ENCODE data around the gene CDKAL1. TPM values are rescaled to one million over a fixed set of nuclear protein-coding genes. Genes with fewer than 3 reads are reported as not detected.

CDKAL1 gene
- total and polyA plus RNA-seq, 4 donors: 2.0 to 12.9 (median 6.7) TPM

- Histone ChIP-seq H3K4me3 (ENCODE audit: low read depth in 1 of 3, low read length in 3 of 3) (no peak overlapping the region), H3K36me3 (ENCODE audit: control insufficient read depth in 4 of 4, insufficient read depth in 3 of 4, low read depth in 1 of 4, low read length in 3 of 4) (no peaks in the 10 kb centered on the region), H3K4me1 (ENCODE audit: control insufficient read depth in 4 of 4, insufficient read depth in 4 of 4, low read length in 3 of 4) (no peaks in the 10 kb centered on the region), H3K27me3 (ENCODE audit: control insufficient read depth in 4 of 4, insufficient read depth in 4 of 4, low read length in 3 of 4) (no peaks in the 10 kb centered on the region), H3K27ac (ENCODE audit: low read depth in 1 of 2, low read length in 2 of 2) (no peak overlapping the region), H3K9me3 (ENCODE audit: control insufficient read depth in 4 of 4, low read length in 3 of 4) (no peaks in the 10 kb centered on the region), H3K9ac (ENCODE audit: low read depth in 1 of 2, low read length in 2 of 2) (no peak overlapping the region)
- TF ChIP-seq YY1 (IDR thresholded peaks at IDR 0.05): no peak
- TF ChIP-seq EGR1 (IDR thresholded peaks at IDR 0.05; ENCODE audit: low read depth in 2 of 2): no peak
- TF ChIP-seq MAX (IDR thresholded peaks at IDR 0.05): no peak
- no peak for TF ChIP-seq JUND (IDR thresholded peaks at IDR 0.05)
- DNase-seq (ENCODE audit: low spot score): no peak
- 98% methylated on average over 2 of the region's 2 CpGs for WGBS
These were observed 639.4 kb downstream of the CDKAL1 start for GRCh38 chr6:21173678-21174077.

GRCh38 chr6:21176197-21176596, 641.9 kb downstream of the CDKAL1 start:
- H3K9ac ChIP-seq (ENCODE audit: low read depth in 1 of 2, low read length in 2 of 2): no peak overlapping the region
- H3K27ac ChIP-seq (ENCODE audit: low read depth in 1 of 2, low read length in 2 of 2): no peak overlapping the region
- H3K27me3 ChIP-seq (ENCODE audit: control insufficient read depth in 4 of 4, insufficient read depth in 4 of 4, low read length in 3 of 4): no peaks in the 10 kb centered on the region
- H3K4me1 ChIP-seq (ENCODE audit: control insufficient read depth in 4 of 4, insufficient read depth in 4 of 4, low read length in 3 of 4): no peaks in the 10 kb centered on the region
- H3K36me3 ChIP-seq (ENCODE audit: control insufficient read depth in 4 of 4, insufficient read depth in 3 of 4, low read depth in 1 of 4, low read length in 3 of 4): peaks cover 0 to 2% (median 0%) of the 10 kb centered on the region in 4 donors
- TF ChIP-seq MAX (IDR thresholded peaks at IDR 0.05): no peak
- TF ChIP-seq, protein P1, sequence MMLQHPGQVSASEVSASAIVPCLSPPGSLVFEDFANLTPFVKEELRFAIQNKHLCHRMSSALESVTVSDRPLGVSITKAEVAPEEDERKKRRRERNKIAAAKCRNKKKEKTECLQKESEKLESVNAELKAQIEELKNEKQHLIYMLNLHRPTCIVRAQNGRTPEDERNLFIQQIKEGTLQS (IDR thresholded peaks at IDR 0.05): no peak
- TF ChIP-seq FOXA1 (IDR thresholded peaks at IDR 0.05): no peak
- TF ChIP-seq YY1 (IDR thresholded peaks at IDR 0.05): no peak
- no peak for TF ChIP-seq HNF4A (conservative IDR thresholded peaks at IDR 0.05)
- no peak for TF ChIP-seq GABPA (IDR thresholded peaks at IDR 0.05 in 1 of 2, conservative IDR thresholded peaks at IDR 0.05 in 1 of 2)
- no peak for TF ChIP-seq NR2F2 (IDR thresholded peaks at IDR 0.05)
- TF ChIP-seq SP1 (IDR thresholded peaks at IDR 0.05): no peak
- TF ChIP-seq FOXA2 (IDR thresholded peaks at IDR 0.05): no peak
- no peak for TF ChIP-seq TAF1 (conservative IDR thresholded peaks at IDR 0.05)
- TF ChIP-seq, protein P2, sequence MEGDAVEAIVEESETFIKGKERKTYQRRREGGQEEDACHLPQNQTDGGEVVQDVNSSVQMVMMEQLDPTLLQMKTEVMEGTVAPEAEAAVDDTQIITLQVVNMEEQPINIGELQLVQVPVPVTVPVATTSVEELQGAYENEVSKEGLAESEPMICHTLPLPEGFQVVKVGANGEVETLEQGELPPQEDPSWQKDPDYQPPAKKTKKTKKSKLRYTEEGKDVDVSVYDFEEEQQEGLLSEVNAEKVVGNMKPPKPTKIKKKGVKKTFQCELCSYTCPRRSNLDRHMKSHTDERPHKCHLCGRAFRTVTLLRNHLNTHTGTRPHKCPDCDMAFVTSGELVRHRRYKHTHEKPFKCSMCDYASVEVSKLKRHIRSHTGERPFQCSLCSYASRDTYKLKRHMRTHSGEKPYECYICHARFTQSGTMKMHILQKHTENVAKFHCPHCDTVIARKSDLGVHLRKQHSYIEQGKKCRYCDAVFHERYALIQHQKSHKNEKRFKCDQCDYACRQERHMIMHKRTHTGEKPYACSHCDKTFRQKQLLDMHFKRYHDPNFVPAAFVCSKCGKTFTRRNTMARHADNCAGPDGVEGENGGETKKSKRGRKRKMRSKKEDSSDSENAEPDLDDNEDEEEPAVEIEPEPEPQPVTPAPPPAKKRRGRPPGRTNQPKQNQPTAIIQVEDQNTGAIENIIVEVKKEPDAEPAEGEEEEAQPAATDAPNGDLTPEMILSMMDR (IDR thresholded peaks at IDR 0.05; ENCODE audit: low read depth, low read length, missing input control): no peak
- no peak for TF ChIP-seq JUND (IDR thresholded peaks at IDR 0.05)
- TF ChIP-seq EGR1 (IDR thresholded peaks at IDR 0.05; ENCODE audit: low read depth in 2 of 2): no peak
- TF ChIP-seq, protein P3, sequence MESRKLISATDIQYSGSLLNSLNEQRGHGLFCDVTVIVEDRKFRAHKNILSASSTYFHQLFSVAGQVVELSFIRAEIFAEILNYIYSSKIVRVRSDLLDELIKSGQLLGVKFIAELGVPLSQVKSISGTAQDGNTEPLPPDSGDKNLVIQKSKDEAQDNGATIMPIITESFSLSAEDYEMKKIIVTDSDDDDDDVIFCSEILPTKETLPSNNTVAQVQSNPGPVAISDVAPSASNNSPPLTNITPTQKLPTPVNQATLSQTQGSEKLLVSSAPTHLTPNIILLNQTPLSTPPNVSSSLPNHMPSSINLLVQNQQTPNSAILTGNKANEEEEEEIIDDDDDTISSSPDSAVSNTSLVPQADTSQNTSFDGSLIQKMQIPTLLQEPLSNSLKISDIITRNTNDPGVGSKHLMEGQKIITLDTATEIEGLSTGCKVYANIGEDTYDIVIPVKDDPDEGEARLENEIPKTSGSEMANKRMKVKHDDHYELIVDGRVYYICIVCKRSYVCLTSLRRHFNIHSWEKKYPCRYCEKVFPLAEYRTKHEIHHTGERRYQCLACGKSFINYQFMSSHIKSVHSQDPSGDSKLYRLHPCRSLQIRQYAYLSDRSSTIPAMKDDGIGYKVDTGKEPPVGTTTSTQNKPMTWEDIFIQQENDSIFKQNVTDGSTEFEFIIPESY (IDR thresholded peaks at IDR 0.05): no peak
- no peak for TF ChIP-seq HNF4G (IDR thresholded peaks at IDR 0.05)
- TF ChIP-seq RAD21 (IDR thresholded peaks at IDR 0.05): no peak
- no peak for TF ChIP-seq REST (IDR thresholded peaks at IDR 0.05)
- no peak for TF ChIP-seq RXRA (IDR thresholded peaks at IDR 0.05)
- 97% methylated on average over 4 of the region's 4 CpGs for WGBS
- DNase-seq (ENCODE audit: low spot score): no peak
- H3K4me3 ChIP-seq (ENCODE audit: low read depth in 1 of 3, low read length in 3 of 3): no peak overlapping the region
- peaks cover 0 to 5% (median 0%) of the 10 kb centered on the region in 4 donors for H3K9me3 ChIP-seq (ENCODE audit: control insufficient read depth in 4 of 4, low read length in 3 of 4)

Measured in liver (tissue), 9 donors.